ENCODE measurements around the gene RYR3.

DNA sequence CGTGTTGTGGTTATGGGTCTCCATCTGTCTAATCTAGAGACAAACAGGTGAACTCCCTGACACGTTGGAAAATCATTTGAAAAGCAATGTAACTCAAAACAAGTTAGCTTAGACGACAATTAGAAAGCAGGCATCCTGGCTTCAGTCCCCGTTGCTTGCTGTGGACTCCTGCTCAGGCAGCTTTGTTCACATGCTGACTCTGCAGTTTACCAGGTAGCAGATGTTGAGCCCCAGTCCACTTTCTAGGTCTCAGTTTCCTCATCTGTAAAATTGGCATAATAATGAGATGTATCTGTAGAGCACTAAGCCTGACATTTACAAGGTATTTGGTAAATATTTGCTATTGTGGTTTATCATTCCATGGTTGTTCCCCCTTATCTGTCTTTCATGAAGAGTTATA is 330.3 kb downstream of the RYR3 start:
- TF ChIP-seq MTA2 (IDR thresholded peaks at IDR 0.05; ENCODE audit: low read depth), result no peak
- no peak for TF ChIP-seq CREM (IDR thresholded peaks at IDR 0.05; ENCODE audit: low read depth)
- no peak for TF ChIP-seq EP300 (IDR thresholded peaks at IDR 0.05; ENCODE audit: borderline replicate concordance in 1 of 2, control insufficient read depth in 1 of 2, low read depth in 2 of 2, low read length in 2 of 2)
- no peak for TF ChIP-seq JUNB (IDR thresholded peaks at IDR 0.05)
- TF ChIP-seq RAD21 (IDR thresholded peaks at IDR 0.05; ENCODE audit: insufficient read depth, low read depth, low read length), result no peak
- TF ChIP-seq, protein P1, sequence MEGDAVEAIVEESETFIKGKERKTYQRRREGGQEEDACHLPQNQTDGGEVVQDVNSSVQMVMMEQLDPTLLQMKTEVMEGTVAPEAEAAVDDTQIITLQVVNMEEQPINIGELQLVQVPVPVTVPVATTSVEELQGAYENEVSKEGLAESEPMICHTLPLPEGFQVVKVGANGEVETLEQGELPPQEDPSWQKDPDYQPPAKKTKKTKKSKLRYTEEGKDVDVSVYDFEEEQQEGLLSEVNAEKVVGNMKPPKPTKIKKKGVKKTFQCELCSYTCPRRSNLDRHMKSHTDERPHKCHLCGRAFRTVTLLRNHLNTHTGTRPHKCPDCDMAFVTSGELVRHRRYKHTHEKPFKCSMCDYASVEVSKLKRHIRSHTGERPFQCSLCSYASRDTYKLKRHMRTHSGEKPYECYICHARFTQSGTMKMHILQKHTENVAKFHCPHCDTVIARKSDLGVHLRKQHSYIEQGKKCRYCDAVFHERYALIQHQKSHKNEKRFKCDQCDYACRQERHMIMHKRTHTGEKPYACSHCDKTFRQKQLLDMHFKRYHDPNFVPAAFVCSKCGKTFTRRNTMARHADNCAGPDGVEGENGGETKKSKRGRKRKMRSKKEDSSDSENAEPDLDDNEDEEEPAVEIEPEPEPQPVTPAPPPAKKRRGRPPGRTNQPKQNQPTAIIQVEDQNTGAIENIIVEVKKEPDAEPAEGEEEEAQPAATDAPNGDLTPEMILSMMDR (IDR thresholded peaks at IDR 0.05 in 2 of 3, conservative IDR thresholded peaks at IDR 0.05 in 1 of 3; ENCODE audit: control insufficient read depth in 2 of 3, extremely low read depth in 1 of 3, insufficient read depth in 1 of 3, low read depth in 3 of 3, low read length in 3 of 3), result no peak
- no peak for TF ChIP-seq CHD4 (IDR thresholded peaks at IDR 0.05)
- TF ChIP-seq NRF1 (conservative IDR thresholded peaks at IDR 0.05; ENCODE audit: low read depth, low read length), result no peak
- no peak for TF ChIP-seq SRF (IDR thresholded peaks at IDR 0.05; ENCODE audit: low read depth in 2 of 2, low read length in 2 of 2)
- TF ChIP-seq, protein P2, sequence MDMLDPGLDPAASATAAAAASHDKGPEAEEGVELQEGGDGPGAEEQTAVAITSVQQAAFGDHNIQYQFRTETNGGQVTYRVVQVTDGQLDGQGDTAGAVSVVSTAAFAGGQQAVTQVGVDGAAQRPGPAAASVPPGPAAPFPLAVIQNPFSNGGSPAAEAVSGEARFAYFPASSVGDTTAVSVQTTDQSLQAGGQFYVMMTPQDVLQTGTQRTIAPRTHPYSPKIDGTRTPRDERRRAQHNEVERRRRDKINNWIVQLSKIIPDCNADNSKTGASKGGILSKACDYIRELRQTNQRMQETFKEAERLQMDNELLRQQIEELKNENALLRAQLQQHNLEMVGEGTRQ (IDR thresholded peaks at IDR 0.05; ENCODE audit: borderline replicate concordance, low read depth, low read length), result no peak
